NB4 (cell line): ENCODE data around the gene SLC25A11.

Experiments
- DNase-seq: peaks from one replicate; pipeline ENCODE4 v3.0.0; 2010; ENCODE audit warnings: low read depth
- H3K4me3 ChIP-seq: one replicate; pipeline ENCODE4 v1.5.1; 2011; ENCODE audit warnings: mild to moderate bottlenecking, low read depth, low read length, moderate library complexity
- CTCF ChIP-seq: IDR thresholded peaks from one replicate; pipeline ENCODE4 v1.5.1; 2012; ENCODE audit warnings: low read depth, low read length
- MAX ChIP-seq: IDR thresholded peaks from 2 replicates; pipeline ENCODE4 v1.6.1; 2011; ENCODE audit warnings: low read depth, low read length
- MYC ChIP-seq: IDR thresholded peaks from 2 replicates; pipeline ENCODE4 v1.6.1; 2011; ENCODE audit warnings: low read depth, low read length
- POLR2A ChIP-seq: IDR thresholded peaks from 2 replicates; pipeline ENCODE4 v1.6.1; 2011; ENCODE audit warnings: mild to moderate bottlenecking; ENCODE audit not compliant: insufficient read length; ENCODE audit errors: extremely low read depth

The SLC25A11 gene

GRCh38 chr17:4897198-4897687, 42.6 kb downstream of the SLC25A11 start:
- DNase-seq, result no peak
- TF ChIP-seq MAX (no peak), MYC (no peak), POLR2A (no peak), CTCF (no peak)
- H3K4me3 ChIP-seq, result no peak overlapping the region

GRCh38 chr17:4896332-4897197, 43.3 kb downstream of the SLC25A11 start:
- DNase-seq, result no peak
- H3K4me3 ChIP-seq, result no peak overlapping the region
- TF ChIP-seq CTCF (no peak), MAX (no peak), MYC (no peak), POLR2A (no peak)

- DNase-seq, result no peak
- TF ChIP-seq POLR2A (no peak), CTCF (peak; percentile 1), MYC (no peak)
- no peak overlapping the region for H3K4me3 ChIP-seq
Observed at GRCh38 chr17:4895657-4896331, 44.1 kb downstream of the SLC25A11 start.

- no peak for DNase-seq
- TF ChIP-seq CTCF (no peak), MAX (no peak), POLR2A (no peak), MYC (no peak)
- H3K4me3 ChIP-seq, result no peak overlapping the region
Observed at GRCh38 chr17:4895121-4895520, 44.7 kb downstream of the SLC25A11 start.

GRCh38 chr17:4893721-4894560, 45.9 kb downstream of the SLC25A11 start:
- no peak for TF ChIP-seq MAX
- TF ChIP-seq POLR2A, result no peak
- TF ChIP-seq CTCF, result no peak
- TF ChIP-seq MYC, result no peak

More at GRCh38 chr17:4893721-4894560, 45.9 kb downstream of the SLC25A11 start:
- DNase-seq, result no peak
- no peak overlapping the region for H3K4me3 ChIP-seq
